Natural killer cell (primary cell): ENCODE measurements around the gene NAPA. TPM values are rescaled to one million over a fixed set of nuclear protein-coding genes. Genes with fewer than 3 reads are reported as not detected.

ENCODE experiments used
- ATAC-seq, 3 donors: fragments of 150-1000 bp in 2 of 3; fragments of 200-7000 bp in 1 of 3; cut with Tn5 transposase; 1 replicate in 1 of 3; 2 replicates in 2 of 3; pipeline ENCODE4 v1.10.0; 2021; ENCODE audit warnings: mild to moderate bottlenecking in 2 of 3, moderate library complexity in 2 of 3
- DNase-seq, 2 donors: peaks; one replicate each; pipeline versions ENCODE4 v3.0.0 to v3.0.0-alpha.2; 2013 to 2021; ENCODE audit warnings: mixed read lengths in 1 of 2
- H3K27ac ChIP-seq: one replicate; pipeline ENCODE4 v1.5.1; 2013; ENCODE audit warnings: mild to moderate bottlenecking, low read length
- H3K27me3 ChIP-seq: one replicate; pipeline ENCODE4 v1.6.1; 2013; ENCODE audit warnings: low read length; ENCODE audit not compliant: control insufficient read depth, insufficient read depth
- H3K36me3 ChIP-seq: one replicate; pipeline ENCODE4 v1.6.1; 2013; ENCODE audit warnings: low read length; ENCODE audit not compliant: control insufficient read depth, insufficient read depth
- H3K4me1 ChIP-seq: one replicate; pipeline ENCODE4 v1.6.1; 2013; ENCODE audit warnings: low read length; ENCODE audit not compliant: control insufficient read depth, insufficient read depth
- H3K4me3 ChIP-seq: one replicate; pipeline ENCODE4 v1.5.1; 2013; ENCODE audit warnings: low read length
- H3K9me3 ChIP-seq: one replicate; pipeline ENCODE4 v1.6.1; 2013; ENCODE audit warnings: low read length; ENCODE audit not compliant: control insufficient read depth, insufficient read depth
- H3K27ac Mint-ChIP-seq, 2 donors: one replicate each; pipeline ENCODE4 v1.8.0; 2022; ENCODE audit warnings: mild to moderate bottlenecking in 2 of 2, mixed read lengths in 2 of 2, moderate library complexity in 1 of 2
- H3K27me3 Mint-ChIP-seq, 2 donors: one replicate each; pipeline ENCODE4 v1.8.0; 2022; ENCODE audit warnings: low read depth in 2 of 2, mixed read lengths in 2 of 2
- H3K36me3 Mint-ChIP-seq: one replicate; pipeline ENCODE4 v1.8.0; 2022; ENCODE audit warnings: mixed read lengths
- H3K4me1 Mint-ChIP-seq, 2 donors: one replicate each; pipeline ENCODE4 v1.8.0; 2022; ENCODE audit warnings: mixed read lengths in 2 of 2
- H3K4me3 Mint-ChIP-seq: one replicate; pipeline ENCODE4 v1.8.0; 2022; ENCODE audit warnings: mild to moderate bottlenecking, moderate library complexity, mixed read lengths
- H3K9me3 Mint-ChIP-seq, 2 donors: one replicate each; pipeline ENCODE4 v1.8.0; 2022; ENCODE audit warnings: mixed read lengths in 2 of 2
- WGBS: methylation state at CpG from one replicate; pipeline ENCODE4 v1.1.7; 2013; ENCODE audit warnings: missing lambda C conversion rate; ENCODE audit not compliant: insufficient coverage; 5-methylcytosine and 5-hydroxymethylcytosine counted together
- intact Hi-C: fragments of 100-400 bp; cut with micrococcal nuclease; formaldehyde crosslinking; loops from one replicate; pipeline ENCODE4 v1.14.2; 2022
- total RNA-seq, 4 donors: library from RNA; stranded (reverse); fragments of 120-200 nt in 1 of 4; gene quantifications; one replicate each; pipeline versions ENCODE4 v1.2.3 to v1.2.4, GENCODE V29; 2013 to 2022
- TF ChIP-seq, protein P1 (sequence below): fragments of 200-600 bp; IDR thresholded peaks from one replicate; pipeline ENCODE4 v1.8.0; 2022; ENCODE audit warnings: antibody characterized with exemption

NAPA gene
- total RNA-seq, 3 donors from 2014 or later (not counting 1 experiment from before 2014, with no cell fraction given) = 192 to 215 (median 192) TPM

DNA sequence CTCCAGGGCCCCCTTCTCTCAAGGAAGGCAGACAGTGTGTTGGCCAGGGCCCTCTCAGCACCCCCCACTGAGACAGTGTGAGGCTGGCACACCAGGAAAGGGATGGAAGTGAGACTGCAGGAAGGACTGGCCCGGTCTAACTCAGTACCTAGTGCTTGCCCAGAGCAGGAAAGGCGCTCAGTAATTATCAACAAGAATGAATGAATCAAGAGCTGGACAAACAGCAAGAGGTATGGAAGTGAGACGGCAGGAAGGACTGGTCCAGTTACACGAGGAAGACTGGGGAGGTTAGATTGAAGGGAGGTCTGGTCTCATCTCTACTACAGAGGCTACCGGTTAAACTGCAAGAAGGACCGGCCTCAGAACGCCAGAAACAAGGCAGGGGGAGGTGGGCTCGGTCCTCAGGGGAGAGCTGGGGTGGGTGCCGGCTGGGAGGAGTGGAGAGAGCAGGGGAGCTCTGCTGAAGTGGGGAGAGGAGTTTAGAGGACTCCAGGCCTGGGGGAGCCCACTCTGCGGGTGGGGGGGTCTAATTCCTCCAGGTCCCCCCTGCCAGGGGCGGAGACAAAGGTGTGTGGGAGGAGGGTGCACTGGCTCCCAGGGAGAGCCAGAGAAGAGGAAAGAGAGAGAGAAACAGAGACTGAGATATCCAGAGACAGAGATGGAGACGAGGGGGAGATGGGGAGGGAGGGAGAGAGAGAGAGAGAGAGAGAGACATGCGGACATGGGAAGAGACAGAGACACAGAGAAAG, 44.2 kb downstream of the NAPA start:
- DNase-seq (no peak), ATAC-seq (no peak)
- Histone ChIP-seq H3K4me1 (peaks cover 8% of the 10 kb centered on the region), H3K9me3 (no peaks in the 10 kb centered on the region), H3K36me3 (no peaks in the 10 kb centered on the region), H3K27me3 (peaks cover 23% of the 10 kb centered on the region), H3K27ac (no peak overlapping the region), H3K4me3 (no peak overlapping the region)
- Mint-ChIP-seq H3K4me1 (peaks cover 0 to 10% of the 10 kb centered on the region in 2 donors), H3K27ac (no peak overlapping the region), H3K36me3 (no peaks in the 10 kb centered on the region), H3K27me3 (peaks cover 35 to 55% of the 10 kb centered on the region in 2 donors), H3K4me3 (no peak overlapping the region), H3K9me3 (no peaks in the 10 kb centered on the region)
- intact Hi-C loops = no loop called here
- WGBS = 38% methylated on average over 13 of the region's 13 CpGs
- TF ChIP-seq, protein P1, sequence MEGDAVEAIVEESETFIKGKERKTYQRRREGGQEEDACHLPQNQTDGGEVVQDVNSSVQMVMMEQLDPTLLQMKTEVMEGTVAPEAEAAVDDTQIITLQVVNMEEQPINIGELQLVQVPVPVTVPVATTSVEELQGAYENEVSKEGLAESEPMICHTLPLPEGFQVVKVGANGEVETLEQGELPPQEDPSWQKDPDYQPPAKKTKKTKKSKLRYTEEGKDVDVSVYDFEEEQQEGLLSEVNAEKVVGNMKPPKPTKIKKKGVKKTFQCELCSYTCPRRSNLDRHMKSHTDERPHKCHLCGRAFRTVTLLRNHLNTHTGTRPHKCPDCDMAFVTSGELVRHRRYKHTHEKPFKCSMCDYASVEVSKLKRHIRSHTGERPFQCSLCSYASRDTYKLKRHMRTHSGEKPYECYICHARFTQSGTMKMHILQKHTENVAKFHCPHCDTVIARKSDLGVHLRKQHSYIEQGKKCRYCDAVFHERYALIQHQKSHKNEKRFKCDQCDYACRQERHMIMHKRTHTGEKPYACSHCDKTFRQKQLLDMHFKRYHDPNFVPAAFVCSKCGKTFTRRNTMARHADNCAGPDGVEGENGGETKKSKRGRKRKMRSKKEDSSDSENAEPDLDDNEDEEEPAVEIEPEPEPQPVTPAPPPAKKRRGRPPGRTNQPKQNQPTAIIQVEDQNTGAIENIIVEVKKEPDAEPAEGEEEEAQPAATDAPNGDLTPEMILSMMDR = no peak

DNA sequence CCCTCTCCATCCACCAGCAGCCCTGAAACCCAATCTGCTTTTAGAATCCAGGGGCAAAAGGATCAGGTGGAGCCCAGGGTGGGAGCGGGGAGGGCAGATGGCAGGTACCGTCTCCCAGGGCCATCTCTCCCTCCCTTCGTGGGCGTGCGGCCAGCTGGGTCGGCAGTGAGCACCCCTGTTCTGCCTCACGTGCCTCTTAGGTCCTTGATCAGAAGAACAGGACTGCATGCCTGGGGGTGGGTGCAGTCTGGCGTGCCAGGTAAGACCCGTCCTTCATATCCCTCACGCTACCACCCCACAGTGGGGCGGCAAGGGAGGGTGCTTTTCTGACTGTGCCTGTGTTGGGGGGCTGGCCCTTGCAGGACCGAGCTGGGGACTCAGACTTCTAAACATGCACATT, 45.1 kb downstream of the NAPA start:
- Histone ChIP-seq H3K9me3 (no peaks in the 10 kb centered on the region), H3K4me3 (no peak overlapping the region), H3K27me3 (peaks cover 23% of the 10 kb centered on the region), H3K4me1 (peaks cover 8% of the 10 kb centered on the region), H3K27ac (no peak overlapping the region), H3K36me3 (no peaks in the 10 kb centered on the region)
- H3K36me3 Mint-ChIP-seq = no peaks in the 10 kb centered on the region
- ATAC-seq (no peak), DNase-seq (no peak)
- peaks cover 39 to 59% of the 10 kb centered on the region in 2 donors for H3K27me3 Mint-ChIP-seq
- 14% methylated on average over 8 of the region's 12 CpGs for WGBS
- intact Hi-C loops = no loop called here
- H3K9me3 Mint-ChIP-seq = no peaks in the 10 kb centered on the region
- peaks cover 0 to 10% of the 10 kb centered on the region in 2 donors for H3K4me1 Mint-ChIP-seq
- H3K27ac Mint-ChIP-seq = no peak overlapping the region
- TF ChIP-seq, protein P1 = no peak
- no peak overlapping the region for H3K4me3 Mint-ChIP-seq

DNA sequence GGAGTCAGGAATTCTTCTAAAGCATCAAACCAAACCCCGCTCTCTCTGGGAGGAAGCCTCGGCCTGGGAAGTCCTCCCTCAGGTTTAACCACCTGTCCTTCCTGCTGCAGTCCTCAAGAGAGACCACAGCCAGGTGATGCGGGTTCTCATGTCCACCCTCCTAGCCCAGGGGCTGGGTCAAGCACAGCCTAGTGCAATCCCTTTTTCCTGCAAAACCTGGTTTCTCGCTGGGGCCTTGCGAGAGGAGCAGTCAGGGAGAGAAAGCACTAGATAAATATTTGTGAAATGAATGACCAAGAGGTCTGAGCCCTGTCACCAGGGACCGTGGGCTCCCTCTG, 45.5 kb downstream of the NAPA start:
- H3K4me3 Mint-ChIP-seq = no peak overlapping the region
- no peaks in the 10 kb centered on the region for H3K9me3 Mint-ChIP-seq
- TF ChIP-seq, protein P1 = no peak
- H3K27me3 Mint-ChIP-seq = peaks cover 42 to 59% of the 10 kb centered on the region in 2 donors
- Histone ChIP-seq H3K36me3 (no peaks in the 10 kb centered on the region), H3K4me1 (peaks cover 8% of the 10 kb centered on the region), H3K9me3 (no peaks in the 10 kb centered on the region), H3K27me3 (peaks cover 23% of the 10 kb centered on the region), H3K4me3 (no peak overlapping the region), H3K27ac (no peak overlapping the region)
- H3K36me3 Mint-ChIP-seq = no peaks in the 10 kb centered on the region
- no peak for DNase-seq
- 31% methylated on average over 5 of the region's 6 CpGs for WGBS
- peaks cover 0 to 10% of the 10 kb centered on the region in 2 donors for H3K4me1 Mint-ChIP-seq
- intact Hi-C loops = no loop called here
- no peak for ATAC-seq
- H3K27ac Mint-ChIP-seq = no peak overlapping the region

DNA sequence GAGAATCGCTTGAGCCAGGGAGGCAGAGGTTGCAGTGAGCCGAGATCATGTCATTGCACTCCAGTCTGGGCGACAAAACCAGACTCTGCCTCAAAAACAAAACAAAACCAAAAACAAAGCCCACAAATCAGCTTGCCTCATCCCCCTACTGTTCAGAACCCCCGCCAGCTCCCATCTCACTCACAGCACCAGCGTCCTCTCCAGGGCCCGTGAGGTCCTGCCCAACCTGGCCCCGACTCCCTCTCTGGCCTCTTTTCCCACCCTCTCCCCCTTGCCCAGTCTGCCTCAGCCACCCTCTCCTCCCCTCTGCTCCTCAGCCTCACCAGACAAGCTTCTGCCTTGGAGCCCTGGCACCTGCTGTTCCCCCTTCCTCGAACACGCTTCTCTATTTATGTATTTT, 46.9 kb downstream of the NAPA start:
- WGBS = 46% methylated on average over 9 of the region's 9 CpGs
- H3K27me3 ChIP-seq = peaks cover 23% of the 10 kb centered on the region
- no peak overlapping the region for H3K27ac Mint-ChIP-seq
- no peaks in the 10 kb centered on the region for H3K36me3 Mint-ChIP-seq
- peaks cover 0 to 10% of the 10 kb centered on the region in 2 donors for H3K4me1 Mint-ChIP-seq
- DNase-seq = no peak
- H3K9me3 Mint-ChIP-seq = no peaks in the 10 kb centered on the region
- intact Hi-C loops = no loop called here
- H3K4me3 Mint-ChIP-seq = no peak overlapping the region
- H3K36me3 ChIP-seq = no peaks in the 10 kb centered on the region
- H3K27me3 Mint-ChIP-seq = peaks cover 45 to 56% of the 10 kb centered on the region in 2 donors
- peaks cover 8% of the 10 kb centered on the region for H3K4me1 ChIP-seq
- ATAC-seq = no peak
- H3K27ac ChIP-seq = no peak overlapping the region
- H3K4me3 ChIP-seq = no peak overlapping the region
- no peaks in the 10 kb centered on the region for H3K9me3 ChIP-seq
- TF ChIP-seq, protein P1 = no peak
